Vagina (tissue), 2 donors: ENCODE measurements around the gene LTF. TPM values are rescaled to one million over a fixed set of nuclear protein-coding genes. Genes with fewer than 3 reads are reported as not detected.
A peak's percentile ranks its signal among the peaks of the same experiment; 100 is the strongest.

Experiments
- DNase-seq, 2 donors: peaks; one replicate each; pipeline ENCODE4 v3.0.0-alpha.2; 2017; ENCODE audit errors: extremely low spot score in 2 of 2
- H3K27ac ChIP-seq: fragments of 200-600 bp; sonication (generic); one replicate; pipeline ENCODE4 v1.5.1; 2019
- H3K27me3 ChIP-seq: fragments of 200-600 bp; sonication (generic); one replicate; pipeline ENCODE4 v1.5.1; 2019
- H3K36me3 ChIP-seq, 2 donors: fragments of 200-600 bp; sonication (generic); one replicate each; pipeline ENCODE4 v1.5.1; 2017 to 2019
- H3K4me1 ChIP-seq: fragments of 200-600 bp; sonication (generic); one replicate; pipeline ENCODE4 v1.5.1; 2019
- H3K4me3 ChIP-seq, 2 donors: fragments of 200-600 bp; sonication (generic); 1 replicate in 1 of 2; 2 replicates in 1 of 2; pipeline ENCODE4 v1.5.1; 2016 to 2019
- H3K9me3 ChIP-seq: fragments of 200-600 bp; sonication (generic); one replicate; pipeline ENCODE4 v1.5.1; 2019
- CTCF ChIP-seq, 3 experiments: fragments of 450-650 bp in 2 of 3; fragments of 200-600 bp in 1 of 3; sonication (generic) in 1 of 3; IDR thresholded peaks; one replicate each; pipeline ENCODE4 v1.5.1; 2017 to 2019; ENCODE audit warnings: antibody characterized with exemption in 3 of 3, mild to moderate bottlenecking in 2 of 3, moderate library complexity in 2 of 3
- POLR2A ChIP-seq, 2 donors: fragments of 450-650 bp; IDR thresholded peaks; one replicate each; pipeline ENCODE4 v1.6.1; 2017; ENCODE audit warnings: antibody characterized with exemption in 2 of 2, mild to moderate bottlenecking in 2 of 2, moderate library complexity in 2 of 2
- POLR2AphosphoS5 ChIP-seq, 2 donors: sonication (generic); formaldehyde crosslinking; IDR thresholded peaks; one replicate each; pipeline ENCODE4 v1.9.0; 2017; ENCODE audit warnings: antibody characterized with exemption in 2 of 2, mild to moderate bottlenecking in 2 of 2, low read depth in 1 of 2; ENCODE audit not compliant: insufficient read depth in 1 of 2
- intact Hi-C: fragments of 100-400 bp; cut with DNase I; formaldehyde crosslinking; loops from one replicate; pipeline ENCODE4 v1.15.1; 2023
- total RNA-seq: library from RNA; depleted of rRNA; stranded (reverse); fragments of >200 nt; gene quantifications from one replicate; pipeline ENCODE4 v1.2.3, GENCODE V29; 2016

Gene LTF
- total RNA-seq, 1 donor from 2014 or later = not detected

DNA sequence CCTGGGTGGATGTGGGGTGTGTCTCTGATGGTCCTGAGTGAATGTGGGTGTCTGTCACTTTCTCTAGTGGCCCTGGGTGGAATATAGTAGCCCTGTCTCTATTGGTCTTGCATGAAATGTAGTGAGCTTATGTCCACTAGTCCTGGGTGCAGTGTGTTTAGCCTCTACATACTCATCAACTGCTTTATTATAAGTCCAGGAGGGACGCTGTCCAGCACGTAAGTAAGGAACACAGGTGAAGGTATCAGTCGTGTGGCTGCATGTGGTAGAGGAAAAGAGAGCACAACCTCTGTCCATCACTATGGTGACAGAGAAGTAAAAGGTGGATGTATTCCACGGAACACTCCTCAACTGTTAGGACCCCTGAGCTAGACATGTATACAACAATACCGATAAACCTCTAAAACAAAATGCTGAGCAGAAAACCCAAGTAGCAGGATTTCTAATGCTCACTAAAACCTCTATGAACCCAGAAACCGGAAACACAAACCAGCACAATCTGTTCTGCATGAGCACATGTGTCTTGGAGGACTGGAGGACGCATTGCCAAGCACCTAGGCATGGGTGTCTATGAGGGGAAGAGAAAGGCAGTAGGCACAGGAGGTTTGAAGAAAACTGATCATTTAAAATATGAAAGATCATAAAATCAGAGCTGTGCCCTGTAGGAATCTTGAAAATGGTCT is 11.0 kb downstream of the LTF start:
- Histone ChIP-seq H3K9me3 (no peaks in the 10 kb centered on the region), H3K4me3 (no peak overlapping the region), H3K36me3 (no peaks in the 10 kb centered on the region), H3K4me1 (no peaks in the 10 kb centered on the region), H3K27ac (no peak overlapping the region), H3K27me3 (no peaks in the 10 kb centered on the region)
- intact Hi-C loops = no loop called here
- peak in 1 of 2 donors; percentile 37 for DNase-seq
- TF ChIP-seq POLR2A (IDR thresholded peaks at IDR 0.05) (no peak), POLR2AphosphoS5 (IDR thresholded peaks at IDR 0.05; ENCODE audit: insufficient read depth in 1 of 2, low read depth in 1 of 2) (no peak), CTCF (IDR thresholded peaks at IDR 0.05) (no peak)

GRCh38 chr3:46449755-46450552 is 14.8 kb downstream of the LTF start:
- Histone ChIP-seq H3K4me1 (no peaks in the 10 kb centered on the region), H3K9me3 (no peaks in the 10 kb centered on the region), H3K36me3 (no peaks in the 10 kb centered on the region), H3K4me3 (no peak overlapping the region), H3K27ac (no peak overlapping the region), H3K27me3 (no peaks in the 10 kb centered on the region)
- TF ChIP-seq CTCF (IDR thresholded peaks at IDR 0.05) (no peak), POLR2A (IDR thresholded peaks at IDR 0.05) (no peak), POLR2AphosphoS5 (IDR thresholded peaks at IDR 0.05; ENCODE audit: insufficient read depth in 1 of 2, low read depth in 1 of 2) (no peak)
- intact Hi-C loops = no loop called here
- no peak for DNase-seq

DNA sequence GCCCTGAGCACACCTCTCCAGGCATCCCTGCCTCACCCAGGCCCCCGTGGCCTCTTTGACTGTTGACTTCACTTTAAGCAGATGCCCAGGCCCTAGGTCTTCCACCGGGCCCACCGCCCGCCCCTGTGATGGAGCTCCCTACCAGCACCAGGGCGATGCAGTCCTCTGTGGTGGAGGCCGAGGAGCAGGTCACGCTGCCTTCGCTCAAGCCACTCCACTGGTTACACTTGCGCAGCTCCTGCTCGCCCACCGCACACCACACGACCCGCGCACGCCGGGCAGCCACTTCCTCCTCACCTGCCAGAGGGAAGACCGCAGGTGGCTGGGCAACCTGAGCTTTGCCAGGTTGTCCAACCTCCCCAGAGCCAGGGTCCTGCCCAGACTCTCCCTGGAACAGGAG is 16.0 kb downstream of the LTF start:
- Histone ChIP-seq H3K27ac (no peak overlapping the region), H3K27me3 (no peaks in the 10 kb centered on the region), H3K36me3 (no peaks in the 10 kb centered on the region), H3K4me3 (no peak overlapping the region), H3K9me3 (no peaks in the 10 kb centered on the region), H3K4me1 (no peaks in the 10 kb centered on the region)
- intact Hi-C loops = no loop called here
- TF ChIP-seq POLR2AphosphoS5 (IDR thresholded peaks at IDR 0.05; ENCODE audit: insufficient read depth in 1 of 2, low read depth in 1 of 2) = no peak
- no peak for TF ChIP-seq CTCF (IDR thresholded peaks at IDR 0.05)
- TF ChIP-seq POLR2A (IDR thresholded peaks at IDR 0.05) = no peak
- DNase-seq = no peak

DNA sequence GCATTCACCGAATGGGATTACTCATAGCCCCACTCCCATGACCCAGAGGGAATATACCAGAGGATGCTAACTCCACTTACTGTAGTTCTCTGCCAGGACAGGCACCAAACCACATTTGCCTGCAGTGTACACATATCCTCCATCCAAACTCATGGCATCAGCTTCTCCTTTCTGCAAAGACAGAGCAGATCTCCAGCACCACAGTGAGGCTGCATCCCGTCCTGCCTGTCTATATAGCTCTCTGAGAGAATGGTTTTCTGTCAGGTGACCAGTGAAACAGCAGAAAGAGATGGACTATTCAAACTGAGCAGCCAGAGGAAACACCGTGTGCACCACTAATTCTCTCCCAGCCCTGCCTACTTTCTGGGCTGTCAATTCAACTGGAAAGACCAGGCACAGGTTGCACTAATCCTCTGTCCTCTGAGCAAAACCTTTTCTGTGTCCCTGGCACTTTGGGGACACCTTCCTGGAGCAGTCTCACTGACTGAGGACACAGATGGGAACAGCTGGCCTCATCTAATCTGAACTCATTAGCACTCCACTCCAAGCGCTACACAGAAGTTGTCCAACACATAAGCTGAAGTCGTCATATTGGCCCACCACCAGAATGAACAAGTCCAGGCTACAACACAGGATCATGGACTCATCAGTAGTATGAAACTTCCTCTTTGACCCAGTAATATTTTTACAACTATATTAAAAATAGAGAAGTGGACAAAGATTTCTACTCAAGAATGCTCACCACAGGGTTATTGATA is 17.3 kb downstream of the LTF start:
- DNase-seq = no peak
- no peak overlapping the region for H3K4me3 ChIP-seq
- no peaks in the 10 kb centered on the region for H3K4me1 ChIP-seq
- H3K9me3 ChIP-seq = no peaks in the 10 kb centered on the region
- intact Hi-C loops = no loop called here
- TF ChIP-seq POLR2A (IDR thresholded peaks at IDR 0.05) (no peak), CTCF (IDR thresholded peaks at IDR 0.05) (no peak), POLR2AphosphoS5 (IDR thresholded peaks at IDR 0.05; ENCODE audit: insufficient read depth in 1 of 2, low read depth in 1 of 2) (no peak)
- H3K27ac ChIP-seq = no peak overlapping the region
- H3K27me3 ChIP-seq = no peaks in the 10 kb centered on the region
- no peaks in the 10 kb centered on the region for H3K36me3 ChIP-seq
